ENCODE data around the gene GPRIN1. TPM values are rescaled to one million over a fixed set of nuclear protein-coding genes. Genes with fewer than 3 reads are reported as not detected.

GPRIN1 gene
- total and polyA plus RNA-seq, 2 donors (not counting 1 experiment from before 2014, with no cell fraction given), result 1.9 to 6.3 TPM

- H3K36me3 ChIP-seq (ENCODE audit: control insufficient read depth, insufficient read depth, low read length), result peaks cover 1% of the 10 kb centered on the region
- no peak overlapping the region for H3K4me3 ChIP-seq (replicated peaks in 1 of 4; ENCODE audit: control extremely low read depth in 1 of 4, insufficient read depth in 1 of 4, low read depth in 3 of 4, low read length in 4 of 4)
- H3K79me2 ChIP-seq (ENCODE audit: control insufficient read depth, insufficient read depth, low read length), result no peaks in the 10 kb centered on the region
- no peak overlapping the region for H3K9ac ChIP-seq (ENCODE audit: insufficient read depth, low read length)
- H2AFZ ChIP-seq (ENCODE audit: low read length), result no peak overlapping the region
- H3K4me2 ChIP-seq (ENCODE audit: extremely low read depth, insufficient read depth, low read length), result no peak overlapping the region
- H3K27me3 ChIP-seq (ENCODE audit: control insufficient read depth, insufficient read depth, low read length), result no peaks in the 10 kb centered on the region
- H3K9me3 ChIP-seq (ENCODE audit: control insufficient read depth, insufficient read depth, low read depth, low read length), result no peaks in the 10 kb centered on the region
- H3K27ac ChIP-seq (ENCODE audit: insufficient read depth, low read length), result no peak overlapping the region
- DNase-seq (ENCODE audit: low read depth in 2 of 2), result no peak
- no peaks in the 10 kb centered on the region for H4K20me1 ChIP-seq (ENCODE audit: control insufficient read depth, extremely low read depth, insufficient read depth, low read length)
- TF ChIP-seq EZH2 (IDR thresholded peaks at IDR 0.05; ENCODE audit: low read length, missing control alignments), result no peak
- TF ChIP-seq CTCF (conservative IDR thresholded peaks at IDR 0.05 in 1 of 2, IDR thresholded peaks at IDR 0.05 in 1 of 2; ENCODE audit: low read depth in 1 of 2, low read length in 2 of 2), result no peak
- H3K4me1 ChIP-seq (ENCODE audit: control insufficient read depth, extremely low read depth, insufficient read depth, low read length), result no peaks in the 10 kb centered on the region
Measured at GRCh38 chr5:176597417-176598389, 12.3 kb downstream of the GPRIN1 start.

- TF ChIP-seq EZH2 (IDR thresholded peaks at IDR 0.05; ENCODE audit: low read length, missing control alignments), result no peak
- peak in 1 of 2 donors; percentile 20 for TF ChIP-seq CTCF (conservative IDR thresholded peaks at IDR 0.05 in 1 of 2, IDR thresholded peaks at IDR 0.05 in 1 of 2; ENCODE audit: low read depth in 1 of 2, low read length in 2 of 2)
- H3K27me3 ChIP-seq (ENCODE audit: control insufficient read depth, insufficient read depth, low read length), result no peaks in the 10 kb centered on the region
- H2AFZ ChIP-seq (ENCODE audit: low read length), result peak overlapping the region; percentile 35
Measured at GRCh38 chr5:176596689-176597416, 13.1 kb downstream of the GPRIN1 start.

GRCh38 chr5:176596069-176596644 lies 13.8 kb downstream of the GPRIN1 start:
- H3K79me2 ChIP-seq (ENCODE audit: control insufficient read depth, insufficient read depth, low read length), result no peaks in the 10 kb centered on the region
- no peak for DNase-seq (ENCODE audit: low read depth in 2 of 2)
- H2AFZ ChIP-seq (ENCODE audit: low read length), result no peak overlapping the region
- H3K36me3 ChIP-seq (ENCODE audit: control insufficient read depth, insufficient read depth, low read length), result peaks cover 1% of the 10 kb centered on the region
- no peaks in the 10 kb centered on the region for H4K20me1 ChIP-seq (ENCODE audit: control insufficient read depth, extremely low read depth, insufficient read depth, low read length)
- H3K4me3 ChIP-seq (replicated peaks in 1 of 4; ENCODE audit: control extremely low read depth in 1 of 4, insufficient read depth in 1 of 4, low read depth in 3 of 4, low read length in 4 of 4), result no peak overlapping the region
- no peak overlapping the region for H3K4me2 ChIP-seq (ENCODE audit: extremely low read depth, insufficient read depth, low read length)
- TF ChIP-seq EZH2 (IDR thresholded peaks at IDR 0.05; ENCODE audit: low read length, missing control alignments) (no peak), CTCF (conservative IDR thresholded peaks at IDR 0.05 in 1 of 2, IDR thresholded peaks at IDR 0.05 in 1 of 2; ENCODE audit: low read depth in 1 of 2, low read length in 2 of 2) (no peak)
- H3K27ac ChIP-seq (ENCODE audit: insufficient read depth, low read length), result no peak overlapping the region
- no peaks in the 10 kb centered on the region for H3K27me3 ChIP-seq (ENCODE audit: control insufficient read depth, insufficient read depth, low read length)
- no peaks in the 10 kb centered on the region for H3K9me3 ChIP-seq (ENCODE audit: control insufficient read depth, insufficient read depth, low read depth, low read length)
- no peaks in the 10 kb centered on the region for H3K4me1 ChIP-seq (ENCODE audit: control insufficient read depth, extremely low read depth, insufficient read depth, low read length)
- H3K9ac ChIP-seq (ENCODE audit: insufficient read depth, low read length), result no peak overlapping the region

More at GRCh38 chr5:176596689-176597416, 13.1 kb downstream of the GPRIN1 start:
- H3K9ac ChIP-seq (ENCODE audit: insufficient read depth, low read length), result peak overlapping the region; percentile 7
- H3K4me2 ChIP-seq (ENCODE audit: extremely low read depth, insufficient read depth, low read length), result peak overlapping the region; percentile 59
- H4K20me1 ChIP-seq (ENCODE audit: control insufficient read depth, extremely low read depth, insufficient read depth, low read length), result no peaks in the 10 kb centered on the region
- peak in 1 of 2 donors; percentile 45 for DNase-seq (ENCODE audit: low read depth in 2 of 2)
- peak overlapping the region in 1 of 4 experiments; percentile 27 for H3K4me3 ChIP-seq (replicated peaks in 1 of 4; ENCODE audit: control extremely low read depth in 1 of 4, insufficient read depth in 1 of 4, low read depth in 3 of 4, low read length in 4 of 4)
- H3K9me3 ChIP-seq (ENCODE audit: control insufficient read depth, insufficient read depth, low read depth, low read length), result no peaks in the 10 kb centered on the region
- peaks cover 1% of the 10 kb centered on the region for H3K36me3 ChIP-seq (ENCODE audit: control insufficient read depth, insufficient read depth, low read length)
- no peaks in the 10 kb centered on the region for H3K4me1 ChIP-seq (ENCODE audit: control insufficient read depth, extremely low read depth, insufficient read depth, low read length)
- no peaks in the 10 kb centered on the region for H3K79me2 ChIP-seq (ENCODE audit: control insufficient read depth, insufficient read depth, low read length)
- no peak overlapping the region for H3K27ac ChIP-seq (ENCODE audit: insufficient read depth, low read length)

Measured in fibroblast of lung (primary cell).